GM19324 (cell line): Measurements from ENCODE around the gene GRIA1.

Source experiments
- ATAC-seq: cut with Tn5 transposase; IDR thresholded peaks from one replicate; pipeline ENCODE4 v1.9.1; 2021; ENCODE audit warnings: mild to moderate bottlenecking, moderate library complexity; ENCODE audit not compliant: unreplicated experiment, low FRiP score

The GRIA1 gene

GRCh38 chr5:153765987-153766386 lies 275.5 kb downstream of the GRIA1 start:
- ATAC-seq, result no peak

DNA sequence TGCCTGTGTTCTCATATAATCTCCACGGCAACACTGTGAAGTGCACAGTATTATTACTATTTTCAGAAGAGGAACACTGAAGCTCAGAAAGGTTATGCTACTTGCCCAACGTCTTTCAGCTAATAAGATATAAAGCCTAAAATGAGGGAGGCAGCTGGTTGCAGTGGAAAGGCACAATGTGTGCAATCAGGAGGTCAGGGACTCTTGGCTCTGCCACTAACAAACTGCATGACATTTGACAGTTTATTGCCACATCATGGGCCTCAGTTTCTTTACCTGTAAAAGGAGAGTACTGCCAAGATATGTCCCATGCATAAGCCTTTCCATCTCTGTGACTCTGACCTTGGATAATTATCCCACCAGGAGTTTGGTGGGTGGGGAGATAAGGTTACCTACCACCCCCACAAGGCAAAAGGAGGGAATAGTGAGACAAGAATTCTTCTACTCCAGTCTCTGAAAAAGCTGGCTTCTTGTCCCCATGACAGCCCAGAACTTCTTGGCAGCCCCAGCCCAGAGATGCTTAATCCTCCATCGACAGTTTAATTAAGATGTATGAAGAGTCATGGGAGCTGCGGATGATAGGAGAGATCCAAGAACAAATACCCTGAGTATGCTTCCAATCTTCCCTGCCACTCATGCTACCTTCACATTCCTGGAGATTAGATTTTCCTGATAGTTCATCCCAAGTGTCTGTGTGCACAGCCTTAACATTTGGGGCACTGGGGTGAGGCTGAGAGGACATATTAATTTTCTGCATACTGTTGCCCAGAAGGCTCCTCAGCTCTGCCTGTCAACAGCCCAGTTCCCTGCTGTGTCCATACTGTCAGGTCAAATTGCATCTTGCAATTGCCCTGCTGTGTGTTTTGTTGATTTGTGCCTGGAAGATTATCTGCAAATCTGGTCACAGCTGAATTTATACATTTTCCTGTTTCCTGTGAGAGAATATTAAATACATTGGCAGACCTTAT lies 277.0 kb downstream of the GRIA1 start:
- no peak for ATAC-seq

- ATAC-seq, result no peak
Measured at GRCh38 chr5:153770066-153770465, 279.6 kb downstream of the GRIA1 start.

DNA sequence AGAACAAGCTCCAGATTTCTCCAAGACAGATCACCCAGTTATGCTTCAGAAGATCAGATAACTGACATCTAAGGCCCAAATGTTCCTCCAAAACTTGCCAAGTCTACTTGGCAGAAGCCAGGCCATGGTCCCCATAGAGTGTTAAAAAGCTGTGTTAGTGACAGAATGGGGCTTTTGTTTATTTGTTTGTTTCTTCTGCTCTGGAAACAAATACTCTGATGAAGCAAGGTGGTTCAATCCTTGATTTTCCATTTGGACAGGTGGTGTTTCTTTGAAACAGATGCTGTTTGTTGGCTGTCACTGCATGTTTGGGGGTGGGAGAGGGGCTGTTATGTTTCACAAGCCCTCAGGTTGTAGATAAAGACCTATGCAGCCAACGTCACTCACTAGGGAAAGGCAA lies 284.2 kb downstream of the GRIA1 start:
- ATAC-seq, result no peak

DNA sequence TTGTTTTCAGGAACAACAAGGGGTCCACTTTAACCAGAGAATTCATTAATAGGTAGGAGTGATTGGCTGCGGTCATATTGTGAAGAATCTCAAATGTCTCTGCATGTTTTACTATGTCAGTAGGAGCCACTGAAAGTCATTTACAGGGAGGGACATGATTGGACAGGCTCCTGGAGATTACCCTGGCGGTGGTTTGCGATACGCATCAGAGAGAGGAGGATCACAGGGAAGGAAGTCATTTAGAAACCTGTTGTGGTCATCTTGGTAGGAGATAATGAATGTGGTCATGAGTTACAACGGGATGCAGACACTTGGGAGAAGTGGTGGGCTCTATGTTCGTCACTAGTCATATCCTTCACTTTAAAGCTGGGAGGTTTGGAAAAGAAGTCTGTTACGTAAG lies 285.5 kb downstream of the GRIA1 start:
- ATAC-seq, result no peak

- no peak for ATAC-seq
Measured at GRCh38 chr5:153777681-153778581, 287.5 kb downstream of the GRIA1 start.

DNA sequence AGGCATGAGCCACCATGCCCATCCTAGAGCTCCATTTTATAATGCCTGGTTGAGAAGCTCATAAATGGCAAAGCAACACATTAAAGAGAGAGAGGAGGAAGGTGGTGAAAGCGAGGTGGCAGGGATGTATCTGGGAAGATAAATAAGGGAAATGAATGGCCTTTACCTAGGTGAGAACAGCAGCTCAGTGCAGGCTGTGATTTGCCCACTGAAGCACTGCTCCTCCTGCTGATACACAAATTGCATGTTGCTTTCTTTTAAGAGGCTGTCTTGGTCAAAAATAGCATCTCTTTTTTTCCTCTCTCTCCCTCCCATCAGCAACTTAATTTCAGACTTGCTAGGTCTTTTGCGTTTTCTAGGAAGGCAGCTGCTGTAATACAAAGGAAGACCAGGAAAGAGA lies 289.4 kb downstream of the GRIA1 start:
- ATAC-seq, result no peak

DNA sequence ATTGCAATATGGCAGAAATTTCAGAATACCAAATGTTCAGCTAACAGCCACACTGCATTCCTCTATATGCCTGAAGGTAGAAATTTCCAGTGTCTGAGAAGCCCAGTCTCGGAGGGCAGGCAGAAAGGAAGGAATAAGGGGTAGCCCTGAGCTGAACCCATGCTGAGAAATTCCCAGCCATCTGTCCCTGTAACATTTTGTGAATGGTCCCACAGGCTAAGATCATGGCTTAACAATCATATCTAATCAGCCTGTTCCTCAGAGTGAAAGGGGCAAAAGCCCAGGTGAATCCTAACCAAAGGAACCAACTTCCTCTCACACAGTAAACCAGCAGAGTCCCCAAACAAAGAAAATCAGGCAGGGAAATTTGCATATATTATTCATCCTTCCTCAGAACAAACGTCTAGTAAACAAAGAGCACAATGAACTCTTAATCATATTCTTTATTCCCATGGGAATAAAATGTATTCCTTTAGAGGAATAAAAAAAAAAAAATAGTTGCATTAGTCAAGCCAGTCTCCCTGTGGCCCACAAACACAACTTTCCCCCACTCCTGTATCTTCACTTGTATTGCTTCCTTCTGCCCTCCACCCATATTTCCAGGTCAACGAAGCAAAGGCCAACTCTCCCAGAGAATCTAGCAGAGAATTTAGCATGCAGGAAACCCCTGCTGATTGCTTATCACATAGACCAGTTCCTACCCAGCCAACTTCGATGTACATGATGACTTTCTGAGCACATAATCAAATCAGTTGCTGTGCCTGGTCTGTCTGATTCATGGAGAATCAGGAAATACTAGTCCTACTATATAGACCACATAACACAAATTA lies 290.6 kb downstream of the GRIA1 start:
- no peak for ATAC-seq

GRCh38 chr5:153782589-153783361 lies 292.3 kb downstream of the GRIA1 start:
- no peak for ATAC-seq

- ATAC-seq, result no peak
Measured at GRCh38 chr5:153783362-153783658, 292.8 kb downstream of the GRIA1 start.

- ATAC-seq, result no peak
Measured at GRCh38 chr5:153784277-153784676, 293.8 kb downstream of the GRIA1 start.

DNA sequence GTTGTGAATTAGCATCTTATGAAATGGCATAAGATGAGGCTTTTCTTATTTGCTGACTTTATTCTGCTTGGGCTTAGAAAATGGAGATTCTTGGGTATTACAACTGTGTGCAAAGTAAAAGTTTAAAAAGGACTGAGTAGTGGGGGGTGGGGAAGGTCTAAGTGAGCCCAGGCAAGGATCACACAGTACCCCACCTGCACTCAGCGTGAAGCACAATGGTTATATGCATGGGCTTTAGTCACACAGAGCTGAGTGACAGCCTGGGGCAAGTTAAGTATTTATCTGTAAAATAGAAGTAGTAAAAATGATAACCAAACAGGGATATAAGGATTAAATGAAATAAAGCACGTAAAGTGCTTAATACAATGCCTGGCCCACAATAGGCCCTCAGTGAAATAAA lies 300.9 kb downstream of the GRIA1 start:
- ATAC-seq, result no peak

DNA sequence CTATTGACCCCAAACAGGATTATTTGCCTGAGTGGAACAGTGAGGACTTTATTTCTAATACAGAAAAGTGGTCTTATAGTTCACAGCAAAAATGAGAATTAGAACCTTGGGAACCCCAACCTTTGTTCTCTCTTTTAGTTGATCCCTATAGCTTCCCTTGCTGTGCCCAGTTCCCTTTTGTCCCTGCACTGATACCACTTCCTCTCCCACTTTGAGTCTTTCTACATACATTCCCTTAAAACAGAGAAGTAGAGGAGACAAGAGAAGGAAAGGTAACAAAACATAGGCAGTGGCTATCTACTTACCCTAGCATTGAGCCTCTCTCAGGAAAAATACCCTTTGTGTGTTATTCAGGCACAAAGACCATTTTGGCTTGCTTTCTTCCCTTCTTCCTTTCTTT lies 301.8 kb downstream of the GRIA1 start:
- no peak for ATAC-seq

- no peak for ATAC-seq
Measured at GRCh38 chr5:153793699-153794098, 303.2 kb downstream of the GRIA1 start.

DNA sequence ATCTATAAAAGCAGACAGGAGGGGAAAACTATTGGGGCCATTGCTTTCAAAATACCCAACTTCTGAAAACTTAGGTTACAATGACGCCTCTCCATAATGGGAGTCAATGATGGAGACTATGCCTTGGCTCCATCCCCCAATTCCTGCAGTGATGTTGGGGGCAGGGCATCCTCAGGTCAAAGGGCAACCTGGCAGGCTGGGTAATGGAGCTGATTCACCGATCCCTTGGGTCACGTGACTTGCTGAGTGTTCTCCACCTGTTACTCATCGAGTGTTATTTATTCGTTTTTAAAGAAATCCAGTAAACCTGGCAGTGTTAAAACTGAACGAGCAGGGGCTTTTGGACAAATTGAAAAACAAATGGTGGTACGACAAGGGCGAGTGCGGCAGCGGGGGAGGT lies 303.9 kb downstream of the GRIA1 start:
- ATAC-seq, result no peak

- no peak for ATAC-seq
Measured at GRCh38 chr5:153796527-153796926, 306.1 kb downstream of the GRIA1 start.

DNA sequence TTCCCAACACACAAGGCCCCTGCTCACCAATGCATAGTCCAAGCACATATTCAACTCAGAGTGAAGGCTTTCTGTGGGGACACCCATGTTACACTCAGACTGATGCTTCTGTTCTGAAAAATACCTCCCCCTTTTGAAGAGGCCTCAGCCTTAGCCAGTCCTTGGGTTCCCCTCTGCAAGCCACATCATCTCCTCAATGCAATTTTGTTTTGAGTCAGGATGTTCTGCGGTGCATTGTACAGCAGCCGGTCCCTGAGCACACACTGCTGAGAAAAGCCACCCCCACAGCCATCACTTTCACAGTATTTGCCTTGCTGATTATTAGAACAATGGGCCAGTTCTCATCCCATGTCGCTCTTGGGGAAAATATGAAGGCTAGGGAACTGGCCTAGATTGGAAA lies 307.0 kb downstream of the GRIA1 start:
- ATAC-seq, result no peak

GRCh38 chr5:153798830-153799229 lies 308.4 kb downstream of the GRIA1 start:
- no peak for ATAC-seq

- ATAC-seq, result no peak
Measured at GRCh38 chr5:153799466-153799865, 309.0 kb downstream of the GRIA1 start.
